ENCODE data around the gene LIPH.

Gene LIPH

DNA sequence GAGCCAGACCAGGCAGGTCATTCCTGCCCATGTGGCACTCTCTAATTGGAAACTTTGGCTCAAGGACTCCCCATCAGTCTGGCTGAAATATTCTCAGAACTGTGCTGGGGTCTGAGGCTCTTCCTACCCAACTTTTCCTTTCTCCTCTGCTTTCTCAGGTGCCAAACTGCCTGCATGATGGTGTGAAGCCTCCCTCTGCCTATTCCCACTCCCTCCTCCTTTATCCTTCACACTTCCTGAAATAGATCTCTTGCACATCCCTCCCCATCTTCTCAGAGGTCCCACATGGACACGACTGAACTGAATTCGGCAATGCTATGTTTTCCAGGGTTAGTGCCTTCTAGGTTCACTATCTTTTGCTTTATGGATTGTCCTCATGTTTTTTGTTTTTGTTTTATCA, 12.5 kb downstream of the LIPH start:
- no peak for DNase-seq (ENCODE audit: low read depth in 2 of 2)

DNA sequence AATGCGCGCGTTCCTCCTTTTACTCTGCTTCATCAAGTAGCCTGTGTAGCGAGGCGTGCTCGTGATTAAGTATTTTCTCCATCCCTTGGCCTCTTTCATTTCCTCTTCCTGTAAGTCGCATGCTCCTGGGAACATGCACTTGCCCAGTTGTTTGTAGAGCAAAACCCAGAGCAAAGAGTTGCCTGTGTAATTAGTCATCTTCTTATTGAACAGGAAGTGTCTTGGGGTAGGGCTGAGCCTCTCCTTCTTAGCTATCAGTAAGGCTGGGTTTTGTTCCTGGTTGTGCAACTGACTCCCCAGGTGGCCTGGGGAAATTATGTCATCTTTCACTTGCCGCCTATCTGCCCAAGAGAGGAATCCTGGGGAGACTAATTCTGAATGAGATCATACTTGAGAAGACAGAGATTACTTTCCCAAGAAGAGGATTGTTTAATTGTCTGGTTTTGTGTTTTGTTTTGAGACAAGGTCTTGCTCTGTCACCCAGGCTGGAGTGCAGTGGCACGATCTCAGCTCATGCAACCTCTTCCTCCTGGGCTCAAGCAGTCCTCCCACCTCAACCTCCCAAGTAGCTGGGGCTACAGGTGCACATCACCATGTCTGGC, 14.9 kb downstream of the LIPH start:
- DNase-seq (ENCODE audit: low read depth in 2 of 2): peak in 1 of 2 donors; percentile 44

DNA sequence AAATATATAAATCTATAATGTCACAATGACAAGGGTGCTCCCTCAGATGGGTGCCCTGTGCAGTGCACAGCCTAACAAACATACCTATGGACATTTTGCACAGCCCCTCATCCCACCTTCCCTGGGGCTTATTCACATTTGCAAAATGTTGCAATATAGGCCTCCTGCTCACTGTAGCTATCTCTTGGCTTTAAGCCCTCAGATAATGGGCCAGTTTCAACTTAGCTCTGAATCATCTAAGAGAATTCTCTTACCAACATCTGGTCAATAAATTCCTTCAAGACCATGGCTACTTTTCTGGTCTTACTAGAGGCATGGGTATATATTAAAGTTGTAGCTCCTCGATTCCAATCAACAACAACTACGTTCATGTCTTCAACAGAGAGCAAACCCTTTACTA, 17.9 kb downstream of the LIPH start:
- no peak for DNase-seq (ENCODE audit: low read depth in 2 of 2)

DNA sequence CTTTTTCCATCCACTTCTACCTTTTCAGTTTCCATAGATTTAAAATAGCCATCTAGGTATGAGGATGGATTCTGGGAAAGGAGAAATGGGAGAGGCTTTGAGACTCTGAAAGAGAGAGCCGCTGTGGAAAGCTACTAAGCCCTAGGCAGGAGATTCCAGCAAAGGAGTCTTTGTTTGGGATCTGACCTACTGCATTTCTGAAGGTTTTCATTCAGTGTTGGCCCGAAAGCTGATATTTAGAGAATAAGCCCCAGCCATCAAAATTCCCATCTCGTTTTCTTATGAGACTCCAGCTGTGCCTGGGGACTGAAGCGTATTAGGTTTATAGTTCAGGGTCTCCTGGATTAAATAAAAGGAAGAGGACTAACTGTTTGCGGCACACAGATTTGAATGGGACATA, 19.5 kb downstream of the LIPH start:
- DNase-seq (ENCODE audit: low read depth in 2 of 2): no peak

DNA sequence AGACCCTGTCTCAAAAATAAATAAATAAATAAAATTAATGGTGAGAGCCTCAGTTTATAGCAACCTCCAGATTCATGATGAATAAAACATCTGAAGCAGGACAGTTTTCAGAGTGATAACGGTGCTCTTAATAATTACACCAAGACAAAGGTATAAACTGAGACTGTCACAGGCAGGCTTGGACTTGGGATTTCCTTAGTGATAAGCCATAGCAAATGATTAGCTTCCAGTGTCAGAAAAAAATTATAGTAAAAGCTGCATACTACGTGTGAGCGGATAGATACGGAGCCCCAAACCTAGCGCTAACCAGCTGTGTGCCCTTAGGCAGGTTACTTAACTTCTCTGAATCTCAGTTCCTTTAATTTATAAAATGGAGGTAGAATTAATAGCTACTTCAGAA, 21.5 kb downstream of the LIPH start:
- DNase-seq (ENCODE audit: low read depth in 2 of 2): no peak

DNA sequence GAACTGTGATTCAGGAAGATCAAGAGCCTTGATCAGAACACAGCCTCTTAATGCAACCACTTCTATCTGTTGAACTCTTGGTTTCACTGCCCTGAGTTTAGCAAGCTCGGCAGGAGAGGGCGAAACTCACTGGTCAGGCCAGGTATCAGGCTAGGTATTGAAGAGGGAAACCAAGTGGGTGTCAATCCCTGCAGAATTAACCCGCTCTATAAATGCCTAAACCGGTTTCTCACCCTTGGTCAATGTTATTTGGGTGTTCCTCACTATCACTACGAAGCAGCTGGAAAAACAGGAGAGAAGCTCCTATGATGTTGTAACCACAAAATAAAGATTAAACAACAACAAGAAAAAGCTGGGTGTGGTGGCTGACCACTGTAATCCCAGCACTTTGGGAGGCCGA, 23.9 kb downstream of the LIPH start:
- DNase-seq (ENCODE audit: low read depth in 2 of 2): no peak

DNA sequence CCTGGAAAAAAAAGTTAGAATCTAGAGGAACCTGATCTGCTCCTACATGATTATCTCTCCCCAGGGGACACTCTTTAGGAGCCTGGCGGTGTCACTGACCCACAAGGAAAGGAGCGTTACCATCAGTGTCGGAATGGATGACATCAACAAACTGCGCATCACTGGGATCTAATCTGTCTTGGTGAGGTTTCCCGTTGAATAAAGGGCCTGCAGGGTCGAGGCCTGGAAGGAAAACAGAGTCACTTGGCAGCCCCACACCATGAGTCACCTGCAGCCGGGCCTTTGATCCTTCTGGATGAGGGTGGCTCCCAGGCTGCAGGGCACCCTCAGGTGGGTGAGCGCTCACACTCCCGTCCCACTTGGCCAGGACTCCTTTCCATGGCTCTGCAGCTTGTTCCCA, 25.0 kb downstream of the LIPH start:
- no peak for DNase-seq (ENCODE audit: low read depth in 2 of 2)

DNA sequence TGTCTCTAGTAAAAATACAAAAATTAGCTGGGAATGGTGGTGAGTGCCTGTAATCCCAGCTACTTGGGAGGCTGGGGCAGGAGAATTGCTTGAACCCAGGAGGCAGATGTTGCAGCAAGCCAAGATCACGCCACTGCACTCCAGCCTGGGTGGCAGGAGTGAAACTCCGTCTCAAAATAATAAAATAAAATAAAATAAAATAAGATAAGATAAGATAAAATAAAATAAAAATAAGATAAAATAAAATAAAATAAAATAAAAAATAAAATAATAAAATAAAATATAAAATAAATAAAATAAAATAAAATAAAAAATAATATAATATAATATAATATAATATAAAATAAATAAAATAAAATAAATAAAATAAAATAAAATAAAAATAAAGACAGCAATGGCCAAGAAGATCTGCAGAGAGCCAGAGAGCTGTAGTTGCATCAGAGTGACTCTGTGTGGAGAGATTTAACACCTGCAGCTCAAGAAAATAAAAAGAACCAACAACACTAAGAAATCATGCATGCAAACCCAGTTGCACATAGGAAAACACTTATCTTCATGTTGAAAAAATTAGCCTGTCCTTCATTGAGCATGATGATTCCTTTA, 25.9 kb downstream of the LIPH start:
- DNase-seq (ENCODE audit: low read depth in 2 of 2): no peak

DNA sequence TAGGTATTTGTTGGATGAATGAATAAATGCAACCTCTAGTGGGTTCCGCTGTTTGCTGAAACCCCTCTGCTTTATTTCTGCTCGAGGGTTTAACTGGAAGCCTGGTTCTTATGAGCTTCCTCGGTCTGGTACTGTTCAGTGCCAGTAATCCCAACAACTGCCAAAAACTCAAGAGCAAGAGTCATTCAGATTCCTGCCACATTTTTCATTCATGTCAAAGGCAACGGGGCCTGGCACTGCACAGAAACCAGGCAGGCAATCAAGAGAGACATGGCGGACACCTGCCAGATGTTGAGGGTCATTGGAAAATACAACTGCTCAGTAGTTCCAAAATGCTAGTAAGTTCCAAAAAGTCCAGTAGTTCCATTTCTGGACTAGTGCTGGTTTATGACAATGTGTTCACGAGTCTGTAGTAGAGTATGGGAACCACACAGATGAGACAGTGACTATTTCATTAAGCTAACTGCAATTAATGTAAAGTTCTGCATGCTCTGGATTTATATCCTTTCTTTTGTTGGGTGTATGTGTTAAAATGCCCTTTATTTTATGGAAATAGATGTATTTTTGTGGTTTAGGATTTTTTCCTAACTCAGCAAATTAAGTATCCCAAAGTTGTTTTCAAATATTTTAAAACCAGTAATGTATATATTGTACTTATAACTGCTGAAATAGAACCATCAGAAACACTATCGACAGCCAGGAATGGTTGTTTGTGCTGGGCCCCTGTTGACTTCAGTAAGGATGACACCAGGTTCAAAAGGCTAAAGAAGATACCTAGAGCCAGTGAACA, 30.8 kb downstream of the LIPH start:
- no peak for DNase-seq (ENCODE audit: low read depth in 2 of 2)

DNA sequence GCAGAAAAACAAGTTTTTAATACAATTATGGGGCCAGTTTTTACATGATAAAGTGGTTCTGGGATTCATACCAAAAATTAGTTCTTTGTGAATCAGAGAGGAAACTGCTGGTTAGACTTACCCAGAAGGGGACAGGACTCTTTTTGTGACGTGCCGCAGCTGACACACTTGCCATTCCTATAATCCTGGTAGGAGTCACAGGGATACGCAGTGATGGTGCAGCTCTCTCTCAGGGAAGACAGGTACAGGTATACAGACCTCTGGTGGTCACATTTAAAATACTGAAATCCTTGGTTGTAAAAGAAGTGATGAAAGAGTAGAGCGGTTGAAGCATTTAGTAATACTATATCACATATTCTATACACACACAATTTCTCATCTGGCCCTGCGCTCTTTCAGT, 33.4 kb downstream of the LIPH start:
- no peak for DNase-seq (ENCODE audit: low read depth in 2 of 2)

DNA sequence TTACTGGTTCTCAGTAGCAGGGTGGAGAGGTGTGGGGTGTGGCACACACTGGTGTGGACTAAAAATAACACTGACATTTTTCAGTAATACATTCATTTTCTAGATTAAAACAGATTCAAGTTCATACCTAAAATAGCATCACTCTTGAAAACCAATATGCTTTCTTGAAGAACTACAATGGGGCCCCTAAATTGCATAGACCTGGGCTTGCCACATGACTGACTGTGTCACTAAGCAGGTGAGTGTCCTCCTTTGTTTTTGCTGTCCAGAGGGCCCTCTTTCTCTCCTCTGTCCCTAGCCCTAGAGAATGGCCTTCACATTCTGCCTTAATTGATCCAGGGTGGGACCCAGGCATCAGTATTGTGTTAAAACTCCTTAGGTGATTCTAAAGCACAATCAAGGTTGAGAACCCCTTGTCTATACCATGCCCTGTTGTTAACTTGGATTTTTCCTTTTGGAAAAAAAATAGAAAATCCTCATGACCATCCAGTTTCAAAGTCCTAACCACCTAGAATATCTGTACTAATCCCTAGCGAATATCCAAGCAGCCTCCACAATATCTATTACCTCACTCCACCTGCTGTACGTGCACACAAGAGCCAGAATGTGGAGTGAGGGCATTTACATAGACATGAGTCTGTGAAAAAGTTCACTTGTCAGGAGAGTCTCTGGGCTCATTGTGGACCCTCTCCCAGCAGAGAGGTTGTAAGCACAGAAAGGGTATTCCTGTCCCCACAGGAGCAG, 34.8 kb downstream of the LIPH start:
- no peak for DNase-seq (ENCODE audit: low read depth in 2 of 2)

DNA sequence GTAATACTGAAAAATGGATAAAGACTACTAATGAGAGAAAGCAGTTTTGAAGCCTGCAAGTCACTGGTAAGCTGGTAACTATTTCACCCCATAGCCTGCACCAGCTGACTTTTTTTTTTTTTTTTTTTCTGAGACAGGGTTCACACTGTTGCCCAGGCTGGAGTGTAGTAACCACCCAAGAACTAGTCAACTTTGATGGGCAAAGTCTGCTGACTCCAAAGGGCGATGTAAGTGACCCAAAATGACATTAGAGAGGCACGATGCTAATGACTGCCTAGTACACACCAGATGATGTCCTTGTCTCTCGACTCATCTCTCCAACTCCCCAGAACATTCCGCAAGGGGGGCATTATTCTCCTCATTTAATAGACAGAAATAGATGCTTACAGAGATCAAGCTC, 40.7 kb downstream of the LIPH start:
- DNase-seq (ENCODE audit: low read depth in 2 of 2): no peak

DNA sequence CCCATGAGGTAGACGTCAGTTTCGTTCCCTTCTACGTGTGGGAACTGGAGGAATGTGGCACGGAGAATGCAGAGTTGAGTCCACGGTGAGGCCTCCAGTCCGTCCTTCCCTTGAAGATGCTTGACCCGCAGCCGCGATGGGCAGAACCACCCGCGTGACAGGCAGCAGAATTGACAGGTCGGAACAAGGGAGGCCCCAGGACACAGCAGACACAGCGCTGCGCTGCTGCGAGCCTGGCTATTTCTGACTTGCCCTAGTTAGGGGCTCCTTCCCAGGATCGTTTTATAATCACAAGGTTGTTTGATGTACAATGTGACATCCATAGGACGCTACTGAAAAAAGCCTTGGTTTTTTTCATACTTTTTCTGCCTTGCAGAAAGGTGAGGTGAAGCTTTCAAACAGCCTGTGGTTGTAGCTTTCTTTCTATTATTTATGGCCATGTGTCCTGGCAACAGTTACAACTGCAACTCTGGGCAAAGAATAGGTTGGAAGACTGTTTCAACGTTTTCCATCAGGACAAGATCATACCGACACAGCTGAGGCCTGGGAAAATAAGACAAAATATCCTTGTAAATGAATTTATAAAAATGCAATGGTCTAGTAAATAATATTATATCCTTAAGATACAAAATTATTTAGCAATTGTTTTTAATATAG, 43.9 kb downstream of the LIPH start:
- DNase-seq (ENCODE audit: low read depth in 2 of 2): no peak

DNA sequence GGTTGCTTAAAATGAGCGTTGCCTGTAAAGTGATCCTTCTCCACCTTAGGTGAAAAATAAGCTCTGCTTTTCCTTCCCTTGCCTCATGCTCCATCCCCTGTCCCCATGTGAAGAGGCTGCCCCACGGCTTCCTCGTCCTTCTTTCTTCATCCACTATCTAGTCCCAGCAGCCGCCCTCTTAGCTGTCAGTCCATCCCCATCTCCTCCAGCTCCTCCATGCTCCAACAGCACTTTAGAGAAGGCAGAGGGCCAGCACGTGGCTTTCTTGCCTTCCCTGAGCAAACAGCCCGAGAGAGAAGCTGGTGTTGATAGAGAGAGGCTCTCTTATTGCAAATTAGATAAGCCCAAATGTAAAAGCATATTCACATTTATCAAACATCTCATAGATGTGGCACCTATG, 44.5 kb downstream of the LIPH start:
- DNase-seq (ENCODE audit: low read depth in 2 of 2): no peak

DNA sequence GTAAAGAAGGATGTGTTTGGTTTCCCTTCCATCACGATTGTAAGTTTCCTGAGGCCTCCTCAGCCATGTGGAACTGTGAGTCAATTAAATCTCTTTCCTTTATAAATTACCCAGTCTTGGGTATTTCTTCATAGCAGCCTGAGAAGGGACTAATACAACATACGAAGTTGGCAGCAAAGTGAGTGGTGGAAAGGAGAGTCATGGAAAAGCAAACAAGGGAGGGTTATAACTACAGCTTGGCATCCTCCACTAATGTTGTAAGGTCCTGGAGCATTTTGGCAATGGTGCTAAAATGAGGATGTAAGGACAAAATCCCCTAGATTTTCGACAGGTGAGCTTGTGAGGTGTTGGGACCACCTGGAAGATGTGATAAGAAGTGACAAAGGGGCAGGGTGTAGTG, 47.8 kb downstream of the LIPH start:
- no peak for DNase-seq (ENCODE audit: low read depth in 2 of 2)

DNA sequence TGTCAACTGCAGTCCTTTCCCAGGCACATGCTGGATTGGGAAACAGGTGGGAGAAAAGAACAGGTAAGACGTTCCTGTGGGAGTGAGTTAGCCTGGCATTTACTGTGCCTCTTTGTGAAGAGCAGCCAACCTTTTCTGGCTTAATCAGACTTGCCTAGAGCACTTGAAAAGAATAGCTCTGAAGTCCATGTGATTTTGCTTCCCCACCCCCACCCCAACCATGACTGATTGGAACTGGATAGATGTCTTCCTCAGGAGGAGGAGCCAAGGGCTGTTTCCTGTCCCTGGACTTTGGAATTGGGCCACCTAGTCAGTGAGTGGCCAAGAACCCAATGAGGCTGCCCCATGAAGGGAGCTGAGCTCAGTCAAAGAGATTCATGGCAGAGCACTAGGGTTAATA, 48.9 kb downstream of the LIPH start:
- DNase-seq (ENCODE audit: low read depth in 2 of 2): no peak

DNA sequence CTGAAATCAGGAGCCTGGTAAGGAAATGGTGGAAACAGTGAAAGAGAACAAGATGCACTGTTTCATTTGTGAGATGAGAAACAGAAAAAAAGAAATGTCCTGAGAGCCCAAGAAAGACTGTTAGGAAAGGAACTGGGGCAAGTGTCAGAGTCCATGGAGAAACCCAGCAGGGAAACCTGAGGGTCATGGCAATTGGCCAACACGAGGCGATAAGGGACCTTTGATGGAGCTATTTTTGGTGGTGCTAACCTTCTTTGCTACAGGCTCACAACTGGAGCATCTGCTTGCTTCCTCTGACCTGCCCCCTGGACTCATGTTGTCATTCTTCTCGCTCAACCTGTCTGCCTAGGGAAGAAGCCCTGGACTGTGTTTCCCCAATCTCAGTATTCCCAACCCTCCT, 49.4 kb downstream of the LIPH start:
- no peak for DNase-seq (ENCODE audit: low read depth in 2 of 2)

DNA sequence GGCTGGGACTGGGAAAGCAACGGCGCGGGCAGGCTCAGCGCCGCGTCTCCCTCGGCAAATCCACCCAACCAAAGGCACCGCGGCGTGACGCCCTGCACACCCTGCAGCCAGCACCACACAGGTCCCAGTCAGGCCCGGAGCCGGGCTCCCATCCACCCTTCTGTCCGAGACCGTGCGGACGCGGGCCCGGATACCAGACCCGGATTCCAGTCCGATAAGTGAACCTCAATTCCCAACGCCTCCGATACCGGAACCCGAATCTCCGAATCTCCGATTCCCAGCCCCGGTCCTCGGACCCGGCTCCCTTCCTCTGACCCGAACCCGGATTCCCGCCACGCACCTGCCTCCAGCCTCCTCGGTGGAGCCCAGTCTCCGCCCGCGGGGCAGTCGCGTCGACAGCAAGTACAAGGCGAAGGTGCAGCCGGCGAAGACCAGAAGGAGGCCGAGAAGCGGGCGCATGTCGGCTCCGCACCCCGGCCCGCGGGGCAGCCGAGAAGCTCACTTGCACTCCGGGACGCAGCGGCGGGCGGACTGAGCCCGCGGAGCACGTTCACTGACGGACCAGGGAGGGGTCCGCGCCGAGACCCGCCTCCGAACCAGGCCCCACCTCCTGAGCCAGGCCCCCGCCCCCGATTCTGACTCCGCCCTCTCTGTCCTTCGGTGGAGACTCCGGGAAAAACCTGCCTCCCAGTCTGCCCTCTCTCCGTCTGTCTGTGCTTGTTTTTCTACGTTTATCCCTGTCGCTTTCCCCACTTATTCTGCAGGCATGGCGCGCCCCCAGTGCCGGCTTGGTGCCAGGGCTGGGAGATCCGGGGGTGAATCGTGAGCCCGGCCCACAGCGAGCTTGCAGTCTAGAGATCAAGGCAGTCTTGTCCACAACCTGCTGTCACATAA, 53.6 kb downstream of the LIPH start, which contains the start of gene TMEM41A:
Gene TMEM41A (minus strand): TSS at position 533 of the 894 bp plus-strand sequence. CDS start 74 bp downstream, at position 459.
- DNase-seq (ENCODE audit: low read depth in 2 of 2): peak; percentile 89 to 91

DNA sequence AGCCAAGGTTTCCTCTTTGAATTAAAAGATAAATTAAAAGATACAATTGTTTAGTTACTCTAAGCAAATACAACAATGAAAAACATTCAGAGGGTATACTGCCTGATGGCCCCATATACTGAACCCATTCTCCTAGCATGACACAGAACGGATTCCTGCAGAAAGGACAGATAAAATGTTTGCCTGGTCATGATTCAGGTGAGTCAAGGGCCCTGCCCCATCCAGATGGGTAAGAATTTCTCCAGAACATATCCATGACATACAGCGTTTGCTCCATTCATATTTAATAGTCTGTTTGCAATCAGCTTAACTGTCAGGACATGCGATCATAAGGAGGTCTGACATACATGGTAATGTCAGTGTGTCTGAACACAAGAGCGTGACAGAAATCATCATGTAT, 62.1 kb downstream of the LIPH start:
- DNase-seq (ENCODE audit: low read depth in 2 of 2): no peak

DNA sequence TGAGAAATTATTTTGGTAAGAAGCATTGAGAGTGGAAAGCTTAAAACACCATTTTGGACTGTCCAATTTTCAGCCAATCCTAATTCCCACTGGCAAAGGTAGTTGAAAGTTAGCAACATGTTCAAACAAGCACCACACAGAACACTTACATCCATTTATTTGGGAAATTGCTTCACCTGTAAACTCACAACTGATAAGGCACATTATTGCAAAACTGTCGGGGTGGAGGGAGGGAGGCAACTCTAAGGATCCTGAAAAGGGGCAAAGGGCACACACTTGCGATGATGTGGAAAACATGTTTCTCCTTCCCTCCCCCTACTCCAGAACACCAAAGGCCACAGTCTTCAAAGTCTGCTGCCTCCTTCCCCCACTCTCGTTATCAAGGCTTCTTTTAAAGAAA, 62.9 kb downstream of the LIPH start:
- no peak for DNase-seq (ENCODE audit: low read depth in 2 of 2)

DNA sequence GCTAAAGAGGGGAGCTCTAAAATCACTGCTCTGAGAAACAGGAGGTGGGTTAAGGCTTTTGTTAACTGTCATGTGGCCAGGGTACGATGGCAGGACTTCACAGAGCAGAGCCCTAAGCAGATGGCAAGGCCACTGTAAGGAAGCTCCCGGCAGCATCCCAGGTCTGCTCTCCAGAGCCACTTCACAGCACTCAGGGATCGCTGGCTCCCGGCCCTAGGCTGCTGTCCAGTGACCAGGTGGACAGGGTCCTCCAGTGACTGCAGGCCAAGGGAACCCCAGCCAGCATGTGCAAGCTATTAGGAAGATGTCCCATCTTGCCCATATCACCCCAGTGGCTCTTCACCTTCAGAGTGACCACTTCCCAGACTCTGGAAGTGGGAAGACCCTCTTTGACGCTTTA, 63.9 kb downstream of the LIPH start:
- DNase-seq (ENCODE audit: low read depth in 2 of 2): no peak
